Fibroblast of lung (primary cell): ENCODE results near the gene PLA2G4B. TPM values are rescaled to one million over a fixed set of nuclear protein-coding genes. Genes with fewer than 3 reads are reported as not detected.

Source experiments
- DNase-seq, 2 donors: peaks; one replicate each; pipeline versions ENCODE4 v3.0.0 to v3.0.0-alpha.2; 2010; ENCODE audit warnings: low read depth in 2 of 2
- H2AFZ ChIP-seq: 2 replicates; pipeline ENCODE4 v1.5.1; 2012; ENCODE audit warnings: low read length, control low read depth, inconsistent platforms
- H3K27ac ChIP-seq: 2 replicates; pipeline ENCODE4 v1.5.1; 2011; ENCODE audit warnings: low read length, control low read depth; ENCODE audit not compliant: insufficient read depth
- H3K27me3 ChIP-seq: 2 replicates; pipeline ENCODE4 v1.5.1; 2011; ENCODE audit warnings: mild to moderate bottlenecking, low read length; ENCODE audit not compliant: control insufficient read depth, insufficient read depth
- H3K36me3 ChIP-seq: 2 replicates; pipeline ENCODE4 v1.5.1; 2011; ENCODE audit warnings: low read length; ENCODE audit not compliant: control insufficient read depth, insufficient read depth
- H3K4me1 ChIP-seq: 2 replicates; pipeline ENCODE4 v1.5.1; 2011; ENCODE audit warnings: low read length; ENCODE audit not compliant: control insufficient read depth, insufficient read depth; ENCODE audit errors: extremely low read depth
- H3K4me2 ChIP-seq: 2 replicates; pipeline ENCODE4 v1.5.1; 2011; ENCODE audit warnings: low read length, control low read depth; ENCODE audit not compliant: insufficient read depth; ENCODE audit errors: extremely low read depth
- H3K4me3 ChIP-seq, 4 experiments: fragments of 200-600 bp in 1 of 4; sonication (generic) in 1 of 4; replicated peaks in 1 of 4; 2 replicates each; pipeline ENCODE4 v1.5.1; 2011 to 2016; ENCODE audit warnings: low read length in 4 of 4, low read depth in 3 of 4, mild to moderate bottlenecking in 3 of 4, control low read depth in 2 of 4, inconsistent platforms in 1 of 4, mixed read lengths in 1 of 4; ENCODE audit not compliant: insufficient read depth in 1 of 4; ENCODE audit errors: control extremely low read depth in 1 of 4
- H3K79me2 ChIP-seq: 2 replicates; pipeline ENCODE4 v1.5.1; 2012; ENCODE audit warnings: mild to moderate bottlenecking, low read length, inconsistent platforms; ENCODE audit not compliant: control insufficient read depth, insufficient read depth
- H3K9ac ChIP-seq: 2 replicates; pipeline ENCODE4 v1.5.1; 2011; ENCODE audit warnings: mild to moderate bottlenecking, low read length, control low read depth; ENCODE audit not compliant: insufficient read depth
- H3K9me3 ChIP-seq: 2 replicates; pipeline ENCODE4 v1.5.1; 2012; ENCODE audit warnings: low read depth, low read length; ENCODE audit not compliant: control insufficient read depth, insufficient read depth
- H4K20me1 ChIP-seq: 2 replicates; pipeline ENCODE4 v1.5.1; 2011; ENCODE audit warnings: low read length; ENCODE audit not compliant: control insufficient read depth, insufficient read depth; ENCODE audit errors: extremely low read depth
- EZH2 ChIP-seq: IDR thresholded peaks from 2 replicates; pipeline ENCODE4 v1.5.1; 2012; ENCODE audit warnings: low read length, control low read depth, mild to moderate bottlenecking; ENCODE audit errors: missing control alignments
- polyA plus RNA-seq, 2 donors: library from polyadenylated mRNA; depleted of rRNA in 1 of 2; stranded (reverse) in 1 of 2; unstranded in 1 of 2; fragments of >200 nt; gene quantifications; 2 replicates each; pipeline ENCODE4 v1.2.1, GENCODE V29; 2011 to 2012; ENCODE audit warnings: missing spikeins in 1 of 2
- total RNA-seq: library from RNA; depleted of rRNA; stranded (reverse); fragments of >200 nt; gene quantifications from 2 replicates; pipeline ENCODE4 v1.2.1, GENCODE V29; 2014
- TF ChIP-seq, protein P1 (sequence below), 2 donors: IDR thresholded peaks in 1 of 2; conservative IDR thresholded peaks in 1 of 2; 1 replicate in 1 of 2; 2 replicates in 1 of 2; pipeline ENCODE4 v1.5.1; 2011 to 2012; ENCODE audit warnings: low read length in 2 of 2, control low read depth in 1 of 2, inconsistent platforms in 1 of 2, low read depth in 1 of 2, mild to moderate bottlenecking in 1 of 2

Gene PLA2G4B
- total and polyA plus RNA-seq, 2 donors (not counting 1 experiment from before 2014, with no cell fraction given), result 0.99 to 1.2 TPM

DNA sequence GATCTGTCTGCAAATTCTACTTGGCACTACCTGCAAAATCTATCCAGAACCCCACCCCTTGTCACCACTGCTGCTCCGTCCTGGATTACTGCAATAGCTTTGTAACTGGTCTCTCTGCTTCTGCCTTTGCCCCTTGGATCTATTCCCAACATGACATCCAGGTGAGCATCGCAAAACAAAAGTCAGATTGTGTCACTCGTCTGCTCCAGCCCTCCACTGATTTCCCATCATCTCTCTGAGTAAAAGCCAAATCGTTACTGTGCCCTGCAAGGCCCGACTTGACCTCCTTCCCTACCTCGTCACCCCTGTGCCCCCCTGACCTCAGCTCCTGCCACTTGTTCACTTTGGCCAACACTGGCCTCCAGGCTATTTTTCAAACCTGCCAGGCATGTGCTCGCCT is 45.8 kb downstream of the PLA2G4B start:
- no peak for TF ChIP-seq EZH2
- TF ChIP-seq, protein P1, sequence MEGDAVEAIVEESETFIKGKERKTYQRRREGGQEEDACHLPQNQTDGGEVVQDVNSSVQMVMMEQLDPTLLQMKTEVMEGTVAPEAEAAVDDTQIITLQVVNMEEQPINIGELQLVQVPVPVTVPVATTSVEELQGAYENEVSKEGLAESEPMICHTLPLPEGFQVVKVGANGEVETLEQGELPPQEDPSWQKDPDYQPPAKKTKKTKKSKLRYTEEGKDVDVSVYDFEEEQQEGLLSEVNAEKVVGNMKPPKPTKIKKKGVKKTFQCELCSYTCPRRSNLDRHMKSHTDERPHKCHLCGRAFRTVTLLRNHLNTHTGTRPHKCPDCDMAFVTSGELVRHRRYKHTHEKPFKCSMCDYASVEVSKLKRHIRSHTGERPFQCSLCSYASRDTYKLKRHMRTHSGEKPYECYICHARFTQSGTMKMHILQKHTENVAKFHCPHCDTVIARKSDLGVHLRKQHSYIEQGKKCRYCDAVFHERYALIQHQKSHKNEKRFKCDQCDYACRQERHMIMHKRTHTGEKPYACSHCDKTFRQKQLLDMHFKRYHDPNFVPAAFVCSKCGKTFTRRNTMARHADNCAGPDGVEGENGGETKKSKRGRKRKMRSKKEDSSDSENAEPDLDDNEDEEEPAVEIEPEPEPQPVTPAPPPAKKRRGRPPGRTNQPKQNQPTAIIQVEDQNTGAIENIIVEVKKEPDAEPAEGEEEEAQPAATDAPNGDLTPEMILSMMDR (conservative IDR thresholded peaks at IDR 0.05 in 1 of 2, IDR thresholded peaks at IDR 0.05 in 1 of 2; ENCODE audit: low read depth in 1 of 2, low read length in 2 of 2), result no peak
- Histone ChIP-seq H3K4me2 (no peak overlapping the region), H3K27ac (no peak overlapping the region), H3K36me3 (no peaks in the 10 kb centered on the region), H2AFZ (no peak overlapping the region), H3K4me3 (no peak overlapping the region), H3K9ac (no peak overlapping the region), H3K79me2 (no peaks in the 10 kb centered on the region), H4K20me1 (no peaks in the 10 kb centered on the region), H3K27me3 (peaks cover 3% of the 10 kb centered on the region), H3K4me1 (no peaks in the 10 kb centered on the region), H3K9me3 (no peaks in the 10 kb centered on the region)
- no peak for DNase-seq

DNA sequence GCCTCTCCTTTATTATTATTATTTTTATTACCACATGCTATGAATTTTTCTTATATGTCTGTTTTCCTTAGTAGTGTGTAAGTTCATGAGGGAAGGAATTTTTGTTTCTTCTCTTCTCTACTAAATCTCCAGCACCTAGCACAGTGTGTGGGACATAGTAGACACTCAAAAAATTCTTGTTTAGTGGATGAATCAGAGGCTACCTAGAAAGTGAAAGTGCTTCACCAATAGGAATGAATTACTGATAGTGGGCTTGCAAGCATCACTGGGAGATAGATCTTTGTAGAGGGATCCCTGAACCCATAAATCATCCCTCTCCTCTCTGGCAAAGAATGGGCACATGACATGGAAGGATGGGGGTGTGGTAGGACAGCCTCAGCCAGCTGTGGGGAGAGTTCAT is 46.7 kb downstream of the PLA2G4B start:
- no peaks in the 10 kb centered on the region for H3K4me1 ChIP-seq
- no peak for DNase-seq
- H3K4me2 ChIP-seq, result no peak overlapping the region
- H3K36me3 ChIP-seq, result no peaks in the 10 kb centered on the region
- no peaks in the 10 kb centered on the region for H3K79me2 ChIP-seq
- H3K9me3 ChIP-seq, result no peaks in the 10 kb centered on the region
- H3K4me3 ChIP-seq, result no peak overlapping the region
- no peak overlapping the region for H3K9ac ChIP-seq
- TF ChIP-seq EZH2, result no peak
- TF ChIP-seq, protein P1 (conservative IDR thresholded peaks at IDR 0.05 in 1 of 2, IDR thresholded peaks at IDR 0.05 in 1 of 2; ENCODE audit: low read depth in 1 of 2, low read length in 2 of 2), result no peak
- H3K27ac ChIP-seq, result no peak overlapping the region
- H4K20me1 ChIP-seq, result no peaks in the 10 kb centered on the region
- H2AFZ ChIP-seq, result no peak overlapping the region
- peaks cover 3% of the 10 kb centered on the region for H3K27me3 ChIP-seq

DNA sequence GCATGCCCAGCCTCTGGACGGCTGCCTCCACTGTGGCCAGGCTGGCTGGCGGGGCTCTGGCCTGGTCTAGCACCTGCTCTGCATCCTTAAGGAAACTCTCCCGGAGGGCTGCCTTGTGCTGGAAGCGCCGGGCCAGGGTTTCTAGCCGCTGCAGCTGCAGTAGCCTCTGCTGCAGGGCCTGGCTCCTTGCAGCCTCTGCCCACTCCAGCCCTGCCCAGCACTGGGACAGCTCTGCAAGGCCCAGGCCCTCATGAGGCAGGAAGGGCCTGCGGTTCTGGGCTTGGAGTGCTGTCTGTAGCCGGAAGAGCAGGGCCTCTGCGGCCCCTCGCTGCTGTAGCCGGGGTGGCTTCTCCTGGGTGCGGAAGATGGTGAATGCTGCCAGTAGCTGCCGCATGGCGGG is 47.2 kb downstream of the PLA2G4B start:
- Histone ChIP-seq H3K9ac (no peak overlapping the region), H3K27me3 (peaks cover 3% of the 10 kb centered on the region), H3K27ac (no peak overlapping the region), H3K4me3 (no peak overlapping the region), H3K4me1 (no peaks in the 10 kb centered on the region), H2AFZ (no peak overlapping the region), H3K9me3 (no peaks in the 10 kb centered on the region), H4K20me1 (no peaks in the 10 kb centered on the region), H3K4me2 (no peak overlapping the region), H3K79me2 (no peaks in the 10 kb centered on the region), H3K36me3 (no peaks in the 10 kb centered on the region)
- TF ChIP-seq, protein P1 (conservative IDR thresholded peaks at IDR 0.05 in 1 of 2, IDR thresholded peaks at IDR 0.05 in 1 of 2; ENCODE audit: low read depth in 1 of 2, low read length in 2 of 2), result no peak
- TF ChIP-seq EZH2, result no peak
- no peak for DNase-seq
